Measurements from ENCODE around the gene SMAD1.

Gene SMAD1

DNA sequence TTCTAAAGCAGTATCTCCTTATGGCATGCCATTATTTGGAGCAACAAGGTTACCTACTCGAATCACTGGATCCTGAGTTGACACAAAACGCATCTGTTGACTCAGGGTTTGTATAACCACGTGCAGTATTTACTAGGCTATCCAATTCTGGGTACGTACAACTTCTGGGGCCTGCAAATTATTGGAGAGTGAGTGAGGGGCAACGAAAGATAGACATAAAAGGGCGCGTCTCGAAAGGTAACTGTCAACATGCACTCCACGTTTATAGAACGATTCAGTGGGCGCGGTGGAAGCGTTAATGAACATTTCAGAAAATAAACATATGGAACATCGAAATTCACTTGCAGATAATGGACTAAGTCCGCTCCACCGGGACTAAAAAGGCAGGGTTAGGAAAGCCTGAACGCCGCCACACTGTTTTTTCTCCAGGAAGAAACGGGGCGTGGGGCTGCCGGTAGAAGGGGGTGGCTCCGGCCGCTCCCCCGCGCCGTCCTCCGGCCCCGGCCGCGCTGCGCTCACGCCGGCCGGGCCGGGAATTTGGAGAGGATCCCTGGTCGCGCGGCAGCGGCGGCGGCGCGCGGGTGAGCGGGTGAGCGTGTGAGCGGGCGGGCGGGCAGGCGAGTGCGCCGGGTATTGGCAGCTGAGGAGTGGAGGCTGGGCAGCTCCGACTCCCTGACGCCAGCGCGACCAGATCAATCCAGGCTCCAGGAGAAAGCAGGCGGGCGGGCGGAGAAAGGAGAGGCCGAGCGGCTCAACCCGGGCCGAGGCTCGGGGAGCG lies at the start of gene SMAD1:
SMAD1 (plus strand) TSS at position 690 of the 778 bp plus-strand sequence. CDS start 32,761 bp downstream, outside the sequence.
- peak in 1 of 2 donors; percentile 58 for DNase-seq (ENCODE audit: low spot score in 2 of 2)
- ATAC-seq: peak; percentile 68
- Mint-ChIP-seq H3K9me3 (no peaks in the 10 kb centered on the region), H3K4me3 (no peak within 1 kb of the TSS), H3K4me1 (peaks cover 6% of the 10 kb centered on the region), H3K36me3 (no peaks in the 10 kb centered on the region), H3K27ac (no peak within 1 kb of the TSS)

- DNase-seq (ENCODE audit: low spot score in 2 of 2) (no peak), ATAC-seq (no peak)
- H3K4me1 Mint-ChIP-seq: no peaks in the 10 kb centered on the region
- H3K36me3 Mint-ChIP-seq: no peaks in the 10 kb centered on the region
- no peak overlapping the region for H3K27ac Mint-ChIP-seq
- H3K9me3 Mint-ChIP-seq: peaks cover 9% of the 10 kb centered on the region
- no peak overlapping the region for H3K4me3 Mint-ChIP-seq
Measured at GRCh38 chr4:145433684-145434083, 48.0 kb upstream of the SMAD1 start.

- Mint-ChIP-seq H3K4me1 (no peaks in the 10 kb centered on the region), H3K27ac (no peak overlapping the region)
Measured at GRCh38 chr4:145435646-145436045, 46.0 kb upstream of the SMAD1 start.

DNA sequence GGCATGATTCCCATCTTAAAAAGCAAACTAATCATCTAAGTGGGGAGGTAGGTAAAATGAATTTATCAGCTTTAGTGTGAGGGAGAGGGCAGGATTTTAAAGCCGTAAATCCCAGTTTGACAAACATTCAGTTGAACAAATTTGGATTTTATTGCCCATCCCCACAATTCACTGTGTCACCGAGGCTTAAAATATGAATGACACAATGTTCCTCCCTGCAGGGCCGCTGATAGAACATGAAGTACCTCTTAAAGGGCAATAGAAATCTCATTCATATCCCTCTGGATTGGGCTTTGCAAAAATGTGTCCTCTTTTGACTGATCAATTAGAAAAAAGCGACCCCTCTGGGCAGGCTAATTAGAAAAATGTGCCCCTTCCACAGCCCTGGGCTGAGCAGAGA lies 45.5 kb upstream of the SMAD1 start:
- Mint-ChIP-seq H3K36me3 (no peaks in the 10 kb centered on the region), H3K27ac (no peak overlapping the region), H3K4me3 (no peak overlapping the region), H3K9me3 (peaks cover 9% of the 10 kb centered on the region), H3K4me1 (no peaks in the 10 kb centered on the region)
- no peak for ATAC-seq
- DNase-seq (ENCODE audit: low spot score in 2 of 2): no peak

More at GRCh38 chr4:145435646-145436045, 46.0 kb upstream of the SMAD1 start:
- Mint-ChIP-seq H3K9me3 (peaks cover 9% of the 10 kb centered on the region), H3K4me3 (no peak overlapping the region), H3K36me3 (no peaks in the 10 kb centered on the region)
- no peak for ATAC-seq
- no peak for DNase-seq (ENCODE audit: low spot score in 2 of 2)

GRCh38 chr4:145436796-145437195 lies 44.9 kb upstream of the SMAD1 start:
- H3K27ac Mint-ChIP-seq: no peak overlapping the region
- H3K9me3 Mint-ChIP-seq: peaks cover 9% of the 10 kb centered on the region
- DNase-seq (ENCODE audit: low spot score in 2 of 2): no peak
- no peaks in the 10 kb centered on the region for H3K36me3 Mint-ChIP-seq
- H3K4me1 Mint-ChIP-seq: no peaks in the 10 kb centered on the region
- ATAC-seq: no peak
- H3K4me3 Mint-ChIP-seq: no peak overlapping the region

GRCh38 chr4:145437466-145437865 lies 44.2 kb upstream of the SMAD1 start:
- DNase-seq (ENCODE audit: low spot score in 2 of 2) (no peak), ATAC-seq (no peak)
- H3K4me3 Mint-ChIP-seq: no peak overlapping the region
- H3K4me1 Mint-ChIP-seq: no peaks in the 10 kb centered on the region
- H3K36me3 Mint-ChIP-seq: no peaks in the 10 kb centered on the region
- peaks cover 9% of the 10 kb centered on the region for H3K9me3 Mint-ChIP-seq
- H3K27ac Mint-ChIP-seq: no peak overlapping the region

- ATAC-seq (no peak), DNase-seq (ENCODE audit: low spot score in 2 of 2) (no peak)
- Mint-ChIP-seq H3K9me3 (peaks cover 9% of the 10 kb centered on the region), H3K27ac (no peak overlapping the region), H3K4me1 (no peaks in the 10 kb centered on the region), H3K36me3 (no peaks in the 10 kb centered on the region), H3K4me3 (no peak overlapping the region)
Measured at GRCh38 chr4:145438298-145438697, 43.4 kb upstream of the SMAD1 start.

GRCh38 chr4:145440292-145441007 lies 41.2 kb upstream of the SMAD1 start:
- Mint-ChIP-seq H3K4me3 (no peak overlapping the region), H3K36me3 (no peaks in the 10 kb centered on the region), H3K27ac (no peak overlapping the region), H3K4me1 (no peaks in the 10 kb centered on the region), H3K9me3 (peaks cover 3% of the 10 kb centered on the region)
- no peak for DNase-seq (ENCODE audit: low spot score in 2 of 2)
- ATAC-seq: no peak

DNA sequence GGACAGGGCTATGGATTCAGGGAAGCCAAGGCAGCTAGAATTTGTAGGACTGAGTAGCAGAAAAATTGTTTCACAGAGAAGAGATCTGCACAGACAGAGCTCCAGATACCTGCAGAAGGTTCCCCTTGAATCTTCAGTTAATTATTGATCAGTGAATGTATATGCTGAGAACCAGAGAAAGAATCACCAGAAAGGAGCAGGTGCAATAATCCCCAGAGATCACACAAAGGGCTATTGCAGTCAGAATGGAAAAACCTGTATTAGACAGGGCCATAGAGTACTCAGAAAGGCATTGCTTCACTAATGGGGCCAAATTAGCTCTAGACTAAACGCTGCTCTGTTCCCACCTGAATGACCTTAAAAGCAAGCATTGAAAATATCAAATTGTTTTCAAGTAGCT lies 35.5 kb upstream of the SMAD1 start:
- ATAC-seq (no peak), DNase-seq (ENCODE audit: low spot score in 2 of 2) (no peak)
- H3K4me3 Mint-ChIP-seq: no peak overlapping the region
- H3K4me1 Mint-ChIP-seq: no peaks in the 10 kb centered on the region
- H3K9me3 Mint-ChIP-seq: peaks cover 3% of the 10 kb centered on the region
- H3K36me3 Mint-ChIP-seq: no peaks in the 10 kb centered on the region
- no peak overlapping the region for H3K27ac Mint-ChIP-seq

DNA sequence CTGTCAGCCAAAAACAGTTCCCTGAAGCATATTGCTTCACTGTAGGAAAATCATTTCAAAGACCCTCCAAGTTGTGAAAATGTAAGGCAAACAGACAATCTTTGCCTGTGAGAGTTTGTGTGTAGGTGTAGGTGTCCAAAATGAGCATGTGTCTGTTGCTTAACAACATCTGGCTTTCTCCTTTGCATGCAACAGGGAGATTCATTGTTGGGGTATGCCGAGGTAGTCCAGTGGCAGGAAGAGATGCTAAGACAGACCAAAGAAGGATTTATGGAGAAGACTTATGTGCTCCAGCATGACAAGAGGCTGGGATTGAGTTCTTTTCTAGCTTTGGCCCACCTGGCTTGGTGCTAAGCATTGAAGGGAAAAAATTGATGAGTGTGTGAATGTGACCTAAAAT lies 29.8 kb upstream of the SMAD1 start:
- ATAC-seq (no peak), DNase-seq (ENCODE audit: low spot score in 2 of 2) (no peak)
- Mint-ChIP-seq H3K4me1 (no peaks in the 10 kb centered on the region), H3K36me3 (no peaks in the 10 kb centered on the region), H3K4me3 (no peak overlapping the region), H3K27ac (no peak overlapping the region), H3K9me3 (no peaks in the 10 kb centered on the region)

DNA sequence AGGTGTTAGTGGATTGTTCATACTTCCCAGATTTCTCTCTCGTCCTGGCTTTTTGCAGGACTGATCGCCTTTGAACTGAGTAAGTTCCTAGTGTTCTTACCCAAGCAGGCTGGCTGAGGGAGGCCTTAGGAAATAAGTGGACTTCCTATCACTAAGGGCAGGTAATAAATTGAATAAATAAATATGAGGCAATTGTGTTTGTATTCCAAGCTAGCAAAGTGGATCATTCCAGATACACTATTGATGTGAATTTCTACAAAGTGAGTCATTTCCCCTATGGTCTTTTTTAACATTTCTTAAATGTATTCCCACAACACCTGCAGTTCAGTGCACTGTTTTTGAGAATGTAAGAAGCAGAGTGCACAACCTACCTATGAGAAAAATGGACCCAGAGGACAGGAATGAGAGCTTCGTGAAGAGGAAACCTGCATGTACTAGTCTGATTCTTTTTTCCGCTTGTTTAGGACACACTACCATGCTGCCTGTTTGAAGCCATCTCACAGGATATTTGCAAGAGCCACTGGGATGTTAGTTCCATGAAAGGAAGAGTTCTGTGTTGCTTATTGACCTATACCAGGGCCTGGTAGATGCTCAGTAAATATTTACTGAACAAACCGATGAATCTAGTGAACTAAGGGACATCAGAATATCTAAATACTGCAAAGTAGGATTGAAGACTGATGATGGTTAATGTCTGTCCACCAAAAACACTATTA lies 29.0 kb upstream of the SMAD1 start:
- no peak overlapping the region for H3K27ac Mint-ChIP-seq
- no peaks in the 10 kb centered on the region for H3K4me1 Mint-ChIP-seq
- H3K4me3 Mint-ChIP-seq: no peak overlapping the region
- no peaks in the 10 kb centered on the region for H3K36me3 Mint-ChIP-seq
- ATAC-seq (no peak), DNase-seq (ENCODE audit: low spot score in 2 of 2) (no peak)
- H3K9me3 Mint-ChIP-seq: no peaks in the 10 kb centered on the region

- DNase-seq (ENCODE audit: low spot score in 2 of 2) (no peak), ATAC-seq (no peak)
- Mint-ChIP-seq H3K27ac (no peak overlapping the region), H3K36me3 (no peaks in the 10 kb centered on the region), H3K4me3 (no peak overlapping the region), H3K9me3 (no peaks in the 10 kb centered on the region), H3K4me1 (no peaks in the 10 kb centered on the region)
Measured at GRCh38 chr4:145453163-145453520, 28.5 kb upstream of the SMAD1 start.

DNA sequence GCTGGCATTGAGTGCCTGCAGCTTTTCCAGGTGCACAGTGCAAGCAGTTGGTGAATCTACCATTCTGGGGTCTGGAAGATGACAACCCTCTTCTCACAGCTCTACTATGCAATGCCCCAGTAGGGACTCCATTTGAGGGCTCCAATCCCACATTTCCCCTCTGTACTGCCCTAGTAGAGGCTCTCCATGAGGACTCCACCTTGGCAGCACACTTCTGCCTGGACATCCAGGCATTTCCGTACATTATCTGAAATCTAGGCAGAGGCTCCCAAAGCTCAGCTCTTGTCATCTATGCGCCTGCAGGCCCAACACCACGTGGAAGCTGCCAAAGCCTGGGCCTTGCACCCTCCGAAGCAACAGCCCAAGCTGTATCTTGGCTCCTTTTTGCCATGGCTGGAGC lies 8.4 kb upstream of the SMAD1 start:
- Mint-ChIP-seq H3K4me3 (no peak overlapping the region), H3K4me1 (no peaks in the 10 kb centered on the region), H3K9me3 (no peaks in the 10 kb centered on the region)

GRCh38 chr4:145480257-145480656 lies 1.4 kb upstream of the SMAD1 start:
- H3K4me3 Mint-ChIP-seq: no peak overlapping the region
- H3K9me3 Mint-ChIP-seq: no peaks in the 10 kb centered on the region
- no peak overlapping the region for H3K27ac Mint-ChIP-seq
- no peaks in the 10 kb centered on the region for H3K36me3 Mint-ChIP-seq
- H3K4me1 Mint-ChIP-seq: peaks cover 6% of the 10 kb centered on the region
- DNase-seq (ENCODE audit: low spot score in 2 of 2) (no peak), ATAC-seq (no peak)

More for the DNA sequence above, 8.4 kb upstream of the SMAD1 start:
- DNase-seq (ENCODE audit: low spot score in 2 of 2) (no peak), ATAC-seq (peak; percentile 21)
- Mint-ChIP-seq H3K36me3 (no peaks in the 10 kb centered on the region), H3K27ac (no peak overlapping the region)

DNA sequence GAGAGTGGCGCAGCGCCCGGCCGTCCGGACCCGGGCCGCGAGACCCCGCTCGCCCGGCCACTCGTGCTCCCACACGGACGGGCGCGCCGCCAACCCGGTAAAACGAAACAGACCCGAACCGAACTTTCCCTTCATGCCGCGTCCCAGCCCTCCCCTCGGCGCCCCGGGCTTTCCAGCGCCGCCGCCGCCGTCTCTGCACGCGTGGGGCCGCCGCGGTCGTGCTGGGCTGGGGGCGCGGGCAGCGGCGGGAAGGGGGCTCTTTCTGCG lies 222 bp downstream of the SMAD1 start:
- no peak overlapping the region for H3K27ac Mint-ChIP-seq
- DNase-seq (ENCODE audit: low spot score in 2 of 2) (no peak), ATAC-seq (peak; percentile 25)
- no peaks in the 10 kb centered on the region for H3K9me3 Mint-ChIP-seq
- H3K4me3 Mint-ChIP-seq: no peak overlapping the region
- no peaks in the 10 kb centered on the region for H3K36me3 Mint-ChIP-seq
- H3K4me1 Mint-ChIP-seq: peaks cover 6% of the 10 kb centered on the region

All from stimulated activated effector memory CD8-positive, alpha-beta T cell treated with anti-CD3 and anti-CD28 coated beads, Interleukin-12 subunit alpha, Interleukin-12 subunit beta, amount 100 ng/mL, for 72 hours (primary cell).